HG02973 (cell line): Measurements from ENCODE around the gene SLIT1.

ENCODE experiments used
- ATAC-seq: cut with Tn5 transposase; IDR thresholded peaks from one replicate; pipeline ENCODE4 v1.9.1; 2021; ENCODE audit warnings: moderate library complexity; ENCODE audit not compliant: unreplicated experiment

Gene SLIT1

GRCh38 chr10:97140902-97141745 lies 44.6 kb downstream of the SLIT1 start:
- no peak for ATAC-seq

- ATAC-seq: no peak
Measured at GRCh38 chr10:97140049-97140846, 45.5 kb downstream of the SLIT1 start.

- no peak for ATAC-seq
Measured at GRCh38 chr10:97139651-97140048, 46.1 kb downstream of the SLIT1 start.

- no peak for ATAC-seq
Measured at GRCh38 chr10:97138846-97139245, 46.9 kb downstream of the SLIT1 start.

GRCh38 chr10:97138174-97138573 lies 47.6 kb downstream of the SLIT1 start:
- ATAC-seq: no peak

GRCh38 chr10:97136756-97137155 lies 49.0 kb downstream of the SLIT1 start:
- no peak for ATAC-seq

- no peak for ATAC-seq
Measured at GRCh38 chr10:97135464-97135863, 50.3 kb downstream of the SLIT1 start.

GRCh38 chr10:97134983-97135382 lies 50.8 kb downstream of the SLIT1 start:
- ATAC-seq: no peak

- no peak for ATAC-seq
Measured at GRCh38 chr10:97134110-97134509, 51.6 kb downstream of the SLIT1 start.

GRCh38 chr10:97132273-97132672 lies 53.5 kb downstream of the SLIT1 start:
- ATAC-seq: no peak

- ATAC-seq: no peak
Measured at GRCh38 chr10:97131666-97132065, 54.1 kb downstream of the SLIT1 start.

- no peak for ATAC-seq
Measured at GRCh38 chr10:97131181-97131628, 54.6 kb downstream of the SLIT1 start.

GRCh38 chr10:97129666-97130065 lies 56.1 kb downstream of the SLIT1 start:
- ATAC-seq: no peak

- no peak for ATAC-seq
Measured at GRCh38 chr10:97128516-97129154, 57.1 kb downstream of the SLIT1 start.

GRCh38 chr10:97128039-97128492 lies 57.7 kb downstream of the SLIT1 start:
- ATAC-seq: no peak

- no peak for ATAC-seq
Measured at GRCh38 chr10:97127509-97127908, 58.2 kb downstream of the SLIT1 start.

GRCh38 chr10:97124211-97124610 lies 61.5 kb downstream of the SLIT1 start:
- ATAC-seq: no peak

GRCh38 chr10:97123765-97124164 lies 62.0 kb downstream of the SLIT1 start:
- ATAC-seq: no peak

- ATAC-seq: no peak
Measured at GRCh38 chr10:97121041-97121440, 64.7 kb downstream of the SLIT1 start.

GRCh38 chr10:97120370-97120769 lies 65.4 kb downstream of the SLIT1 start:
- ATAC-seq: no peak

GRCh38 chr10:97119058-97119745 lies 66.6 kb downstream of the SLIT1 start:
- ATAC-seq: no peak
